HUES6 (cell line): Measurements from ENCODE around the gene VAV2.
A peak's percentile ranks its signal among the peaks of the same experiment; 100 is the strongest.

Experiments used
- H3K27ac ChIP-seq: 2 replicates; pipeline ENCODE4 v1.7.0; 2013; ENCODE audit warnings: low read depth, mild to moderate bottlenecking, low read length, inconsistent platforms
- H3K27me3 ChIP-seq: 2 replicates; pipeline ENCODE4 v1.6.1; 2013; ENCODE audit warnings: low read length; ENCODE audit not compliant: control insufficient read depth, insufficient read depth
- H3K36me3 ChIP-seq: 2 replicates; pipeline ENCODE4 v1.6.1; 2013; ENCODE audit warnings: low read length; ENCODE audit not compliant: control insufficient read depth, insufficient read depth
- H3K4me1 ChIP-seq: 2 replicates; pipeline ENCODE4 v1.6.1; 2013; ENCODE audit warnings: low read length; ENCODE audit not compliant: control insufficient read depth, insufficient read depth
- H3K4me3 ChIP-seq: 2 replicates; pipeline ENCODE4 v1.5.1; 2013; ENCODE audit warnings: low read depth, low read length
- H3K9ac ChIP-seq: one replicate; pipeline ENCODE4 v1.6.1; 2013; ENCODE audit warnings: mild to moderate bottlenecking, low read length
- H3K9me3 ChIP-seq: 2 replicates; pipeline ENCODE4 v1.6.1; 2013; ENCODE audit warnings: low read depth, low read length; ENCODE audit not compliant: control insufficient read depth, insufficient read depth

VAV2 gene

DNA sequence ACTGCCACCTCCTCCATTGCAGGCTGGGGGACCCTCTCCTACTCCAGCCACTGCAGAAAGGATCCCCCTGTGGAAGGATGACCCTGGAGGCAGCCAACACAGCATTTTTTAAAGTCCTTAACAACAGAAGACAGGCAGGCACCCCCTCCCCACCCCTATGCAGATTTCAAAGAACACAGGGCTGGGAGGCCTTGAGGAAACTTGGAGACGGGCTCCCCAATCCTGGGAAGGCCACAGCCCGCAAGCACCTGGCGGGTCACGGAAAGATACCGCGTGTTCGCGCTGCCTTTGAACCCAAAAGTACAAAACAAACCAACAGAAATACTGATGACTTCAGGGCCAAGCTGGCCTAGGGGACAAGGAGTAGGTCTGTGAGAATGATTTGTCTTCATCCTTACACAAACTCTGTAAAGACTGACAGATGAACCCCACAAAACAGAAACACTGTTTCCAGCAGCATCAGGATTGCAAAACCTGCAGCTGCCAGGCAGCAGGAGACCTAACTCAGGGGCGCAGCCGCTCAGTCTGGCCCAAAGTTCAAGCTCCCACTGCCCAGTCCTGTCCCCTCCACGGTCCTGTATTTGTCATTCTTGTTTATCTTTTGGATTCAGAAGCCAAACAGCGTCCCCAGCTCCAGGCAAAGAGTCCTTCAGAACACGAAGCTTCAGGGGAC lies 13.8 kb downstream of the VAV2 start:
- no peak overlapping the region for H3K4me3 ChIP-seq
- H3K4me1 ChIP-seq, result peaks cover 64% of the 10 kb centered on the region

DNA sequence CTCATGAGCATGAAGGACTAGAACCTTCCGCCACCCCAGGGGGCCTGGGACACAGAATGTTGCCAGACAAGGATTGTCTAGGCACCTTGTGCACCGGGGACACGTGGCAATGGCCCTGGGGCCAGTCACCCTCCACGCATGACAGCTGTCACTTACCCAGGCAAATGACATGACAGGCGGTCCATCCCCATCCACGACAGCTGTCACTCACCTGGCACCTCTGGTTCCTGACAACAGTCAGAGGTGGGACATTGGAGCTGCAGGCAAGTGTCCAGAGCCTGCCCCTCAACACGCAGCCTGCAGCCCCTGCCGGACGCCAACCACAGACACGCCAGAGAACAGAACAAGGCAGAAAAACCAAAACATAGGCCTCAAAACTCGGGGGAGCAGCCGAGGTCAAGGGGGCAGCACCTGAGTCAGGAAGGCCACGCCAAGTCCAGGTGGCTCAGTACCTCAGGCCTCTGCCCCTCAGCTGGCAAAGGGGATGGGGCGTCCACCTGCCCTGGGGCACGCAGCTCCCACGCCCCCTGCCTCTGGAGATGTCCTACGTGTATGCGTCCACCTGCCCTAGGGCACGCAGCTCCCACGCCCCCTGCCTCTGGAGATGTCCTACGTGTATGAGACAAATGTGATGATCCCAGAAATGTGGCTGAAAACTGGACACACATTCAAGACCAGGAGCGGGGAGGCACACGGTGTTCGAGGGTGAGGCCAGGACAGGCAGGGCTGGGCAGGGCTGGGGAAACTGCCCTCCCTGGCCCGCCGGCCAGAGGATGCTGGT lies 14.5 kb downstream of the VAV2 start:
- Histone ChIP-seq H3K4me3 (no peak overlapping the region), H3K9me3 (no peaks in the 10 kb centered on the region), H3K36me3 (peaks cover 7% of the 10 kb centered on the region; the same call in 1 of the 2 replicates), H3K9ac (no peak overlapping the region), H3K4me1 (peaks cover 65% of the 10 kb centered on the region), H3K27ac (no peak overlapping the region), H3K27me3 (no peaks in the 10 kb centered on the region)

More for the DNA sequence above, 13.8 kb downstream of the VAV2 start:
- Histone ChIP-seq H3K27ac (no peak overlapping the region), H3K36me3 (peaks cover 7% of the 10 kb centered on the region; the same call in 1 of the 2 replicates), H3K9me3 (no peaks in the 10 kb centered on the region), H3K27me3 (no peaks in the 10 kb centered on the region), H3K9ac (no peak overlapping the region)

DNA sequence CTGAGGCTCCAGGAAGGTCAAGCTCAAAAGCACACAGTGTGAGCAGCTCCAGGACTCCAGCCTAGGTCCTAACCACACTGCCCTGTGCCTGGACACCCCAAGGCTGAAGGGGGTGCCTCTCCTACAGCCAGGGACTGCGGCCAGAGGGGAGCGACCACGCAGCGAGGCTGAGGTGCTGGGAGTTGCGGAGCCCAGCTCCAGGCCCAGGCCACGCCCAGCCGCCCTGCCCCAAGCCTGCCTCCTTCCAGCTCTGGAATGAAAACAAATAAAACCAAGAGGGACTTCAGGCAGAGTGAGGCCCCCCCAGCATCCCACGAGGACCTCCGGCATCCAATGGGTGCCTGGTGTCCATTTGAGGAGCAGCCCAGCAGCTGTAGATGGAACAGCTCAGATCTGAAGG lies 15.2 kb downstream of the VAV2 start:
- Histone ChIP-seq H3K36me3 (peaks cover 7% of the 10 kb centered on the region; the same call in 1 of the 2 replicates), H3K27me3 (no peaks in the 10 kb centered on the region), H3K4me3 (no peak overlapping the region), H3K4me1 (peaks cover 67% of the 10 kb centered on the region), H3K9ac (no peak overlapping the region), H3K9me3 (no peaks in the 10 kb centered on the region), H3K27ac (no peak overlapping the region)

DNA sequence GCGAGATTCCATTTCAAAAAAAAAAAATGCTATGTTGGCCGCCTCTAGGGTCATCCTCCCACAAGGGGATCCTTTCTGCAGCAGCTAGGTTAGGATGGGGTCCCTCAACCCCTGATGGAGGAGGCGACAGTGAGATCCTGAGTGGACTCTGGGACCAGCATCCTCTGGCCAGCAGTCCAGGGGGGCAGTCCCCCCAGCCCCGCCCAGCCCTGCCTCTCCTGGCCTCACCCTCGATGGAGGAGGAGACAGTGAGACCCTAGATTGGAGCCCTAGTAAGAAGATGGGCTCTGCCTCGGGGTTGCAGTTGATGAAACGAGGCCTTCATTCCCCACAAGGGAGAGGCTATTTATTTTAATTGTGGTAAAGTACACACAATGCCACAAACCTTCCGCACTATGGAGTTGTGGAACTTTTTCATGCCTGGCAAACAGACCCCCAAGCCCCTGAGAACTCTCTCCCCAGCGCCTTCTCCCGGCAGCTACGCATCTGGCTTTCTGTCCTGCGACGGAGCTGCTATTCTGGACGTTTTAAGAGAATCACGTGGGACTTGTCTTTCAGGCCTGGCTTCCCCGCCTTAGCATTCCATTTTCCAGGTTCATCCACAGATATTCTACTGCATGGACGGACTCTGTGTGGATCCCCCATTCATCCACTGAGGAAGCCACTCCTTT lies 15.8 kb downstream of the VAV2 start:
- no peak overlapping the region for H3K9ac ChIP-seq
- H3K9me3 ChIP-seq, result no peaks in the 10 kb centered on the region
- peaks cover 7% of the 10 kb centered on the region; the same call in 1 of the 2 replicates for H3K36me3 ChIP-seq
- H3K27me3 ChIP-seq, result no peaks in the 10 kb centered on the region
- peaks cover 71% of the 10 kb centered on the region for H3K4me1 ChIP-seq
- H3K27ac ChIP-seq, result no peak overlapping the region
- H3K4me3 ChIP-seq, result no peak overlapping the region

DNA sequence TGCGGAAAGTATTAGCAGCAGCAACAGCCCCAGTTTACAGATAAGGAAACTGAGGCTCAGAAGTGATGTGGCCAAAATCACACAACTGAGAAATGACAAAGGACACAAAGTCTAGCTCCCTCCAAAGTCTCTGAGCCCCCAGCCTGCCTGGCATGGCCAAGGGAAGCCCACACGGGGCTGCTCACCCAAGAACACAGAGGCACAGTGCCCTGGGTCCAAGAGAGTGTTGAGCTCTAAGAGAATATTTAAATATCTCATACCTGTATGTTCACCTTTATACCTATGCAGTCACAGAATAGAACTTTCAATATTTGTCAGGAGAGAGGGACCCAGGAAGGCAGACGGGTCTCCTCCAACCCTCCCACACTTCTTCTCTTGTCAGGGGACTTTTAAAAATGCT lies 16.6 kb downstream of the VAV2 start:
- Histone ChIP-seq H3K4me3 (no peak overlapping the region), H3K4me1 (peaks cover 78% of the 10 kb centered on the region), H3K36me3 (peaks cover 7% of the 10 kb centered on the region; the same call in 1 of the 2 replicates)

DNA sequence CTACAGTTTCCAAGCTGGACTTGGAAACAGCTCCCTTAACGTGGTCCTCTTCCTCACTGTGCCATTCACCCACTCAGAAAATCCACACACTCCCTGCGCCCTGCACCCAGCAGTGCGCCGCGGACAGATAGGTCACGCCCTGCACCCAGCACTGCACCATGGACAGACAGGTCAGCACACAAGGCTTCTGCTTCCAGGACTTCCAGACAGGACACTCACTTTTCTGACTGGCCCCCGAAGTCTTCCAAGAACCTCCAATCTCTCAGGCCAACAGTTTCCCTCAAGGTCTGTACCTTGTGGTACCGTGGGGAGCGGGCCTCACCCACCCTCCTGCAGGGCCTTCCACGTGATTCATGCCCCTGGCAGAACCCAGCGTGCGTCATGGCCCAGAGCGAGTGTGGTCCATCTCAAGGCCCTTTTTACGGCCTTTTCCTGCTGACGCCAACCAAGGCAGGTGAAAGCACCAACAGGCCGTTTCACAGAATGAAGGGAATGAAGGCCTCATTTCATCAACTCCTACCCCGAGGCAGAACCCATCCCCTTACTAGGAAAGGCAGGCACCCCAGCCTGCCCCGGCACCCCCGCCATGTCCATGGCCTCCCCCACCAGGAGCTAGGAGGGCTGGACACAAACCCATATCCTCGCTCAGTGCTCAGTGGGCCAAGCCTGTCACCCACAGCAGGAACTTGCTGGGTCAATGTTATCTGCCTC lies 17.3 kb downstream of the VAV2 start:
- H3K4me1 ChIP-seq, result peaks cover 78% of the 10 kb centered on the region
- H3K9me3 ChIP-seq, result no peaks in the 10 kb centered on the region
- H3K4me3 ChIP-seq, result no peak overlapping the region
- H3K27me3 ChIP-seq, result no peaks in the 10 kb centered on the region
- H3K9ac ChIP-seq, result no peak overlapping the region
- peaks cover 7% of the 10 kb centered on the region; the same call in 1 of the 2 replicates for H3K36me3 ChIP-seq
- H3K27ac ChIP-seq, result no peak overlapping the region

More for the DNA sequence above, 16.6 kb downstream of the VAV2 start:
- Histone ChIP-seq H3K9ac (no peak overlapping the region), H3K27me3 (no peaks in the 10 kb centered on the region), H3K9me3 (no peaks in the 10 kb centered on the region), H3K27ac (no peak overlapping the region)

DNA sequence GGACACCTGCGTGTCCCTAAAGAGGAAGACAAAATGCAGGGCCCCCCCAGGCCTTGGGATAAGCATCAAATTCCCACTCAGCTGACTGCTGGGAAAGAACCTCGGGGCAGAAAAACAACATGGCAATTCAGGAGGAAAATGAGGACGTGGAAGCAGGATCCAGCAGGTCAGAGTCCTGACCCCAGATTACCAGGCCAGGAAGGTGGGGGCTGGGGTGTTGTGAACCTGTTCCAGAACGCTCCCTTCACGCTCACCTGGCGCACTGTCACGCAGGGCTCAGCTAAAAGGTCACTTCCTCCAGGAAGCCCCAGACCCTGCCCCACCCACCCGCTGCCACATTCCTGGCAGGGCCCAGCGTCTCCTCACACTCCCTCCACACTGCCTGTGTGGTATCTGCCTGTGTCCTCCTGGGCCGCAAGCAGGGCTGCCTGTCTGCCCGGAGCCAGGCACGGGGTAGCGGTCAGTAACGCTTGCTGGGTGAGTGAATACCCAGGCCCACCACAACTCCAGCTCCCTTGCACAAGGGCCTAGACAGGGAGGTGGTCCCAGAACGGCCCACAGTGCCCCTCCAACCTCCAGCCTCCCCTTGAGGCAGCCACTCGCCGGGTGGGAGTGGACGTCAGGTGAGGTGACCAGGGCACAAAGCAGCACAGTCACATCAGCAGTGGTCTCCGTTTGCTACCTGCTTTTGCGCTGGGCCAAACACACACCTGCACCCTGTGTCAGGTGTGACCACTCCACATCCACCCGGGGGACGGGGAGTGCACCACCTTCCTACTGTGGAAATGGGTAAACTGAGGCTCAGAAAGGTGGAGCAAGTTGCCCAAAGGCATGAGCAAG lies 18.1 kb downstream of the VAV2 start:
- H3K9me3 ChIP-seq, result no peaks in the 10 kb centered on the region
- H3K4me3 ChIP-seq, result no peak overlapping the region
- H3K36me3 ChIP-seq, result peaks cover 7% of the 10 kb centered on the region; the same call in 1 of the 2 replicates
- peaks cover 72% of the 10 kb centered on the region for H3K4me1 ChIP-seq
- no peak overlapping the region for H3K27ac ChIP-seq
- no peaks in the 10 kb centered on the region for H3K27me3 ChIP-seq
- H3K9ac ChIP-seq, result no peak overlapping the region

DNA sequence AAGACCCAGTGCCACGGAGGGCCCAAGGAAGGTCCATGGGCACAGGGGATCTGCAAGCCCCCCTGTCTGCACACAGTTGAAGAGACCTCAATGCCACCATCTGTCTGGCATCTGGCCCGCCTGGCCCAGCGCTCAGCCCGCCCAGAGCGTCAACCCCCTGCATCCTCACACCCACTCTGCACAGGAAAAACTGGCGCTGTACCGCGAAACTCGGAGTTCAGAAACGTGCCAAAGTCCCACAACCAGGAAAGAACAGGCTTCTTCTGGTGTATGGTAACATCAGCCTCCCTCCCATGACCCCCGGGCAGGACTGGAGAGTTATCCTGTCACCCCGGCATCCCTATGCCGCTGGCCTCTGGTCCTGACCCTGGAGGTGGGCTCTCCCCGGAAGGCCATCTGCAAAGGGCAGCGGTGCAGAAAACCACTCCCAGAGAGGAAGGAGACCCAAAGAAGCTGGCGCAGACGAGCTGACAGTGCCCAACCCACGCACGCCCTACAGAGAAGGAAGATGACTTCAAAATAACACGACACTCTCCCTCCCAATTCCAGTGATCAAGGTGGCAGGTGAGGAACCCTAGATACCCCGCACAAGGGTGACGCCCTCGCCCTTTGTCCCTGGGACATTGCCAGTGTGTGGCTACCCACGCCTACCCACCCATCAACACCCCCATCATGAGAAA lies 18.9 kb downstream of the VAV2 start:
- no peak overlapping the region for H3K4me3 ChIP-seq
- H3K4me1 ChIP-seq, result peaks cover 64% of the 10 kb centered on the region
- H3K27me3 ChIP-seq, result no peaks in the 10 kb centered on the region
- peaks cover 7% of the 10 kb centered on the region; the same call in 1 of the 2 replicates for H3K36me3 ChIP-seq
- H3K9me3 ChIP-seq, result no peaks in the 10 kb centered on the region
- H3K9ac ChIP-seq, result no peak overlapping the region
- no peak overlapping the region for H3K27ac ChIP-seq

DNA sequence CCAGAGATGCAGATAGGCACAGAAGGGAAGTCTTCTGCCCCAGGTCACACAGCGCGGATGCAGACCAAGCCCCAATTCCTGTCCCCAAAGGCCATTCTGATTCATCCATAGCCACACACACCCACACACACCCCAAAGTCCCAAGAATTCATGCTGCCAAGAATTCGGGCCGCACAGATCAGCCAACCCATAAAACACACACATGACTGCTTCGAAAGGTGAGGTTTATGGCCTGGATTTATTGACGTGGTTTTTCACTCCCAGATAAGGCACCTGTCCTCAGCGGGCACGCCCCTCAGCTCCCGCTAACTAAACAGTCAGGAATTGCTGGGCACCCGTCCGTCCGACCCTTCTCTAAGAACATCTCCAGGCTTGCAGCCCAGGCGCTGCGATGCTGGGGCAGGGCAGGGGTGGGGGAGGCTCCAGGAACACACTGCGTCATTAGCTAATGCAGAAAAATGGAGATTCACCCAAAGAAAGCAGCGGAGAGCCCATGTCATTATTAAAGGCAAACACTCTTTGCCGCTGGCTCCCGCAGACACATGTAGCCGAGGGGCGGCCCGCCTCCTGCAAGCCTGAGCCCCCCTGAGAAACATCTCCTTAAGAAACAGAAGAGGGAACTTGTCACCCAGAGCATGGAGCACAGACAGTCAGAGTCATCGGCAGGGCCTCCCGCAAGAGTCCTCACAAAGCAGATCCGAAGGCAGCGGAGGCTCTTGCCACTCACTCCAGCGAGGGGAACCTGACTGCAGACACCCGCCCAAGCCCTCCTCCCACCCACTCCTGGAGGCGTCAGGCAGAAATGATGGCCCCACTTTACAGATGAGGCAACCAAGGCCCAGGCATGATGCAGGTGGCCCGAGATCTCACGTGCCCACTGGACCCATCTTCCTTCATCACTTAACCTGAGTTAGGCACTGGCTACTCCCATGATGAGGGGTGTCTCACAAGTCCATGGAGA lies 19.9 kb downstream of the VAV2 start:
- no peak overlapping the region for H3K9ac ChIP-seq
- 0 out of 2 replicates have a peak, but pooled peaks cover 2% of the 10 kb centered on the region for H3K36me3 ChIP-seq
- H3K9me3 ChIP-seq, result no peaks in the 10 kb centered on the region
- no peaks in the 10 kb centered on the region for H3K27me3 ChIP-seq
- H3K4me3 ChIP-seq, result 0 out of 2 replicates have a peak overlapping the region, but pooled peaks have one; percentile 7
- H3K27ac ChIP-seq, result no peak overlapping the region
- H3K4me1 ChIP-seq, result peaks cover 57% of the 10 kb centered on the region
